ENCODE results near the gene CNTFR.

The CNTFR gene

GRCh38 chr9:34590381-34591247, 1.1 kb upstream of the CNTFR start:
- DNase-seq, result no peak

DNA sequence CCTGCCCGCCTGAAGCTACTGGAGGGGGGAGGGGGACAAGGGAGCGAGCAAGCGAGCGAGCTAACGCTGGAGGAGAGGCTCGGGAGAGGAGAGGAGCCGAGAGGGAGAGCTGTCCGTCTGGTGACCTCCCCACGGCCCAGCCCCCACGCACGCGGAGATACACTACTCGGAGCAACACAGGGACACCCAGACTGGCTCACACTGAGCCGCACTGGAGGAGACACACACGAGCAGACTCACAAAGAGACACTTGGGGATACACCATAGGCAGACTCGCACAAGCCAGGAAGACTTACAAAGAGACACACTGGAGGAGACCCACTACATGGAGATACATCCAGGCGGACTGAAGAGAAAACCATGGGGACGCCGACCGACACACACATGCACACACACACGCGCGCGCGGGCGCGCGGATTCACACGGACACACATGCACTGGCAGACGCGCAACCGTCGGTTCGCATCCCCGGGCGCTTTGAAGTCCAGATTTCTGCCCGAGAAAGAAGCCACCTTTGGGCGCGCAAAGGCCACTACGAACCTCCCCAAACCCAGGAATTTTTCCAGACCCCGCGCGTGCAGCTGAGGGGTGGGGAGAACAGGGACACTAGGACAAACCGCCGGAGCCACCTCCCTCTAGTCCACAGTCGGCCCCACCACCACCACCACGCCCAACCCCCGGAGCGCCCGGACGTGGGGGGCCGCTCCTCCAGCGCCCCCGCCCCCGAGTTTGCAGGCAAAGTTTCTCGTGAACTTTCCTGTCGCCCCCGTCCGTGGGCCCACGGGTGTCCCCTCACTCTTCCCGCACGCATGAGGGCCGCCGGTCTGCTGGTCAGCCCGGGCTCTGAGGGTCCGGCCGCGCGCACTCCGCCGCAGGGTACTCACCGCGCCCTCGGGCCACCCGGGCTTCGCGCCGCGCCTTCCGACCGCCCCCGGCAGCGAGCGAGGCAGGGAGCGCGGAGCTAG, 571 bp downstream of the CNTFR start:
- DNase-seq, result no peak

DNA sequence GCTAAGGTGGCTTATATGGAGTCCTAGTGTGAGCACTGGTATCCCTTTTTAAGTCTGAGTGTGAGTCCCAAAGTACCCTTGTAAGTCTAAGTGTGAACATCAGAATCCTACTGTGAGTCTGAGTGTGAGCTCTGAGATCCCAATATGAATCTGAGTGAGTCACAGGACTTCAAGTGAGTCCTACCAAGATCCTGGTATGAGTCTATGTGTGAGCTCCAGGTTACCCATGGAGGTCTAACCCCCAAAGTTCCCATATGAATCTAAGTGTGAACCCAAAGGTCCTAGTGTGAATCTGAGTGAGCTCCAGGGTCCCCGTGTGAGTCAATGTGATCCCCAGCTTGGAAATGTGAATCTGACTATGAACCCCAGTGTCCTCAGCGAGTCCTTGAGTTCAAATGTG, 2.3 kb downstream of the CNTFR start:
- no peak for DNase-seq

GRCh38 chr9:34585946-34586669, 3.4 kb downstream of the CNTFR start:
- DNase-seq, result no peak

GRCh38 chr9:34584970-34585369, 4.6 kb downstream of the CNTFR start:
- no peak for DNase-seq

DNA sequence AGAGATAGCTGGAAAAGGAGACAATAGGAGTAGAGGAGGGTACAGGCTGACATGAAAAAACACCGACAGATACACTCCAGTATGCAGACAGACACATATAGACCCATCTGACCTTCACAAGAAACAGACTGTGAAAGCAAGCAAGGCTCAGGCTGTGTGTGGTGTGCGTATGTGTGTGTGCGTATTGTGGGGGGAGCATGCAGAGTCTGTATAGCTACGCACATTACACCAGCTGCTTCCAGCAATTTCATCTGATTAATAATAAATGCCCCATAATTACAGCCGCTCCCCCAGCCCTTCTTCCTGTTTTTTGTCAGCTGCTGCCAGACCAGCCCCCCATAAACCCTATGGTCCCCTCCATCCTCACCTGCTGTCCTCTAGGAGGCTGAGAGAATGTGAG, 6.7 kb downstream of the CNTFR start:
- no peak for DNase-seq

GRCh38 chr9:34581318-34581717, 8.2 kb downstream of the CNTFR start:
- no peak for DNase-seq

GRCh38 chr9:34580358-34580757, 9.2 kb downstream of the CNTFR start:
- DNase-seq, result no peak

DNA sequence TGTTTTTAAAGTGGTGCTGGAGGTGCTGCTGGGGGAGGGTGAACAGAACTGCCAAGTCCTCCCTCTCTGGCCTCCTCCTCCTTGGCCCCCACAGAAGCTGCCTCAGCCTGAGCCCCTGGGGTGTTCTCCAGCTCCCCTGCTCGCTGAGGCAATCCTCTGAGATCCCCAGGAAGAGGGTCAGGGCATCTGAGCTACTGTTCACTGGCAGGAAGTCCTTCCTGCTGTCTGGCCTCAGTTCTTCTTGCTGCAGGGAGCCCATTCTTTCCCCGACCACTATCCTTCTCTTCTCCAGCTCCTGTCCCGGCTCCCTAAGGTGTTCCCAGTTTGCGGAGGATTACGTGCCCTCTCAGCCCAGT, 9.7 kb downstream of the CNTFR start:
- DNase-seq, result no peak

- no peak for DNase-seq
These were observed 10.3 kb downstream of the CNTFR start for GRCh38 chr9:34579104-34579807.

DNA sequence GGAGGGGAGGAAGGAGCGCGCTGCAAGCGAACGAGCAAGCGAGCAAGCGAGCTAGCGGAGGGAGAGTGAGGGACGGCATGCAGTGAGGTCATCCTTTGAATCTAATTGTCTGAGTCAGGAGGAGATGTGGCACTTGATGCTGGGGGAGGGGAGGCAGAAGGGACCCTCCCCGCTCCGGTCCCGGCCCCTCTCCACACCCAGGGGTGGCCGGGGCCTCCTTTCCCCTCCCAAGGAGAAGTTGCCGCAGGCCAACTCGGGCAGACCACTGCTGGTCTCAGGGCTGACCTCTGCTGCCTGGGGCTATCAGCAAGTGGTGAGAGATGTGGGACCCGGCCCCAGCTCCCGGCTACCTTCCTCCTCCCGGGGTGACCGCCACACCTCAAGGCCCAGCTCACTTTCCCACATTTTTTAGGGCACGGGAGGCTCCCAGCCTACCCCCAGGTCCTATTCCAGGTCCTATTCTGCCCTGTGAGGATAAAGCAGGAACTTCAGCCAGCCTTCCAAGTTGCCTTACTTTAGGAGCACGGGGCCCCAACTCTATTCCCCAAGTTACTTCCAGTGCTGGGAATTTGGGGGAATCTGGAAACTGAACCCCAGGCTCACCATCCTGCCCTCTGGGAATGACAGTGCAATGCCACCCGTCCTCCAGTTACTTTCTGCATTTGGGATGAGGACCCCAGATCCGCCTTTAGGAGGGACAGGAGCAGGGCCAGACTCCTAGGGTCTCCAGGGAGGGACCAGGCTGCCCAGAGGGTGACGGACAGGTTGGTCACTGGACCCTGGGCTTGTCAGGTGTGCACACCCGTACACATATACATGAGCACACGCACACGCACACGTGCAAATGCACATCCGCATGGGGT, 11.1 kb downstream of the CNTFR start:
- DNase-seq, result no peak

DNA sequence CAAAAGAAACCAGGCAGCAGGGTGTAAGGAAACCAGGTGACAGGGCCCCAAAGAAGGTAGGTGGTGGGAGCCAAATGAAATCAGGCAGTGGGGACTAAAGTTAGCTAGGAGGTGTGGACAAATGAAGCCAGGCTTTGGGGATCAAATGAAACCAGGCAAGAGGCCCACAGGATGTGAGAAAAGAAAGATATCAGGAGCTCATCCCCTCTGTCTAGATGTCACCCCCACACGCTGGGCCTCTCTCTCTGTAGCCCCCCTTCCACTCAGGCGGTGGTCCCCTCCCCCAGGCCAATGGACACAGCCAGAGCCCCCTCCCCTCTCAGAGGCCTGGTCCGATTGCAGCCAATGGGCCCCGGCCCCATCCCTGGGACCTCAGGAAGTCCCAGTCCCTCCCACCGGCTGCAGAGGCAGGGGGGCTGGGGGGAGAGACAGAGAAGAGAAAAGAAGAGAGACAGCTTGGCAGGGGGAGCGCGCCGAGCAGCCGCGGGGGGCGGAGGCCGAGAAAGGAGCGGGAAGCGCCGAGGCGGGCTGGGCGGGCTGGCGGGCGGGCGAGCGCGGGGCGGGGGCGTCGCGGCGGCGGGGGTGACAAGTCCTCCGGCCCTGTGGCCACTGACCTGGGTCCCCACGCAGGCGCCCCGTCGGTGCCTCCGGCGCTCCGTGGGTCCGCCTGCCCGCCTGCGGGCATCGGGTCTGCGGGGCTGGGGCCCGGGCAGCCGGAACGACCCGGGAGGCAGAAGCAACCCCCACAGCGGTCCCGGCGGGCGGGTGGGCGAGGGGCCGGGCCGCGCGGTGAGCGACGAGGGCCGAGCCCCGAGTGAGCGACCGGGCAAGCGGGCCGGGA, 11.9 kb downstream of the CNTFR start:
- no peak for DNase-seq

DNA sequence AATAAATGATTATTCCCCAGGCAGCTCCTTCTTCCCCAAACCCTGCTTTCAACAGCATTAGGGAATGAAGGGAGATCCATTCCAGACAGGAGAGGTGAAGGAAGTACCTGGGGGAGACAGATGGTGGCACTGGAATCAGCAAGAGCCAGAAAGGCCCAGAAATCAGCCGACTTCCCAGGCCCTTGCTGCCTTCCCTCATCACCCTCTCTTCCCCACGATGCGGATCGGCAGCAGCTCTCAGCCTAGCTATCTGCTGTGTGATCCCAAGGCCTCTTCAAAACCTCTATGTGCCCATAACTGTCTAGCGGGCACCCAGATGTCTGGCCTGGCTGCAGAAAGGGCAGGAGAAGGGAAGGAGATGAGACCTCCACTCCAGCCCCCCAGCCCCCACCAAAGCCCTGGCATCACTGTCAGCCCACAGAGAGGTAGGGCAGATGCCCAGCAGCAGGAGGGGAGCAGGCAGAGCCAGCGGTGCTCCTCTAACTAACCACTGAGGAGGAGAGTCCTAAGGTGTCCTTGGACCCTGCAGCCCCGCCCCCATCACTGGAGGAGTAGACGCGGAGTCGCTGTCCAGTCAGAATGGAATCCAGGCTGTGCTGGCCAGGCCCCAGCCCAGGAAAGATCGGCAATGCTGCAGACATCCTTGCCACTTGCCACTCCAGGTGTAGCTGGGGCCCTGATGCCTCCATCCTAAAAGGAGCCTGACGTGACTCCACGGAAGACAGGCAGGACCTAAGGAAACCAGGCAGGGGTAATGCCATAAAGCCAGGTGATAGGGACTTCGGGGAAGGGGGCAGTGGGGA, 12.7 kb downstream of the CNTFR start:
- no peak for DNase-seq

DNA sequence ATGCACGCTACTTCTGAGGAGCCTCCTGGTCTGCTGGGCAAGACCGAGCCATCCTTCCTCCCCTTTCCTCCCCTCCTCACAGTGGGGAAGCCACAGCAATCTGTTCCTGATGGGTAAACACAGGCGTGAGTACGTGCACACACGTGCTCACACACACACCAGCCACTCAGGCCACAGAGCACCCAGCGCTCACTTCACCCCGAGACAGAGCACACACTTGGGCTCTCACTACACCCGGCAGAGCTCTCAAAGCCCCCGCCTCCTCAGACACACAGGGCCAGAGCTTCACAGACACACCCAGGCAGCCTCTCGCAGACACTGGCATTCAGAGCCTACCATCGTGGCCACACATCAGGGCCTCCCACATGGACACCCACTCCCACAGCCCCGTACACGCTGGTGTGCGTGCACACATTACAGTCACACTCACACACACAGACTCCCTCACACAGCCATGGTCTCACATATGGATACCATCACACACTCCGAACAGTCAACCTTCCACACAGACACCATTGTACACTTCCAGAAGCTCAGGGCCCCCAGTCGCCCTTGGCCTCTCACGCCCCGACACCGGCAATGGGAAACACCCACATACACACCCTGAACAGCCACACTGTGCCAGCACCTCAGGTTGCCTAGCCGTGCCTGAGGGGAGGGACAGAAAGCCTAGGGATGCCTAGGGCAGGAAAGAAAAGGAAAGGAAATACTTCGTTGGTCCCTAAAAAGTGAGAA, 13.5 kb downstream of the CNTFR start:
- DNase-seq, result no peak

DNA sequence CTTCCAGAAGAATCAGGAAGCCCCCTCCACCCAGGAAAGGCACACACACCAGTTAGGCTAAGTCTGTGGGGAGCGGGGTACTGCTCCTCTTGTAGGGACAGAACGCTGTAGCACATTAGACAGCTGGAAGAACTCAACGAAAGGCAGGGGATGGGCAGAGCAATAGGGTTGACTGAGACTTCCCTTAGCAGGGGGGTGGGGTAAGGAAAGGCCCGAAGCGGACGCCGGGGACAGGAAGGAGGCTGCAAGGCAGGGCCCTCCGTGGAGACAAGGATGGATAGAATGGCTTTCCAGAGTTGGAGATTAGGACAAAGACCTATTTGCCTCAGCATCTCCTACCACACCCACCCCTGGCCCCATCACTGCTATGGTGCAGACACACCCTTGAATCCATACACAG, 14.3 kb downstream of the CNTFR start:
- no peak for DNase-seq

GRCh38 chr9:34574571-34574970, 15.0 kb downstream of the CNTFR start:
- no peak for DNase-seq

DNA sequence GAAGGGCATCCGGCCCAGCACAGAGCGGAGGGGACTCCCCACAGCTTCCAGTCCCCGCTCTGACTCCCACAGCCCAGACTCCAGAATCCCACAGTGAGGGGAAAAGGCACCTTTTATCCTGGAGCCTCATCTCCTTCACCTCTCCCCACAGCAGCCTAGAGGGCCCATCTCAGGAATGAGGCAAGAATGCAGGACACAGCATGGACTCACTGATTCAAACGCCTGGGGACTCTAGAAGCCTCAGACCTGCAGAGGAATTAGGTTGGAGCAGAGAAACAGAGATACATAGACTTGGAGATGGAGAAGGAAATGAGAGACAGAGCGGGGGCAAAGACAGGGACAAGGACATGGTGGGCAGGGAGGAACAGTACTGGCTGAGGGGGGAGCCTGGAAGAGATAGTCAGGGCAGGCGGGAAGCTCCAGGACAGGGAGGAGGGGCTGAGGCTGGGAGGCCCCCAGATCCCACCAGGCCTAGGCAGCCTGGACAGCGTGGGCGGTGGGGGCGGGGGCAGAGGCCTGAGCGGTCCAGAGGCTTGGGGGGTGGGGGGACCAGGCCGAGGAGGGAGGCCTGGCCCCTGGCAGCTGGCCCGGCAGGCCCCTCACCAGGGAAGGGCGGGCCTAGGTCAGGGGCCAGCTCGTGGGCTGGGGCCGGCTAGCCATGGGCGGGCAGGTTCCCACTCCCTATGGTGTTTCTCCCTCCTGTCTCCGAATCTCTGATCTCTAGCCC, 15.8 kb downstream of the CNTFR start:
- no peak for DNase-seq

- no peak for DNase-seq
These were observed 16.9 kb downstream of the CNTFR start for GRCh38 chr9:34572628-34573027.

All from stimulated activated CD4-positive, alpha-beta T cell treated with anti-CD3 and anti-CD28 coated beads, Interleukin-2, amount 100 ng/mL, for 48 hours (primary cell).